NCI-H1417 (cell line): ENCODE measurements around the gene ALOX5AP.
"Not testable (repeated sequence)": the region's sequence is repeated elsewhere in the genome, so short reads cannot be mapped to it uniquely, and the experiment has no call there.

ENCODE experiments used
- DNase-seq, 3 experiments: peaks; one replicate each; lab custom pipeline; 2025; lab: John Stamatoyannopoulos, UW

The ALOX5AP gene

DNA sequence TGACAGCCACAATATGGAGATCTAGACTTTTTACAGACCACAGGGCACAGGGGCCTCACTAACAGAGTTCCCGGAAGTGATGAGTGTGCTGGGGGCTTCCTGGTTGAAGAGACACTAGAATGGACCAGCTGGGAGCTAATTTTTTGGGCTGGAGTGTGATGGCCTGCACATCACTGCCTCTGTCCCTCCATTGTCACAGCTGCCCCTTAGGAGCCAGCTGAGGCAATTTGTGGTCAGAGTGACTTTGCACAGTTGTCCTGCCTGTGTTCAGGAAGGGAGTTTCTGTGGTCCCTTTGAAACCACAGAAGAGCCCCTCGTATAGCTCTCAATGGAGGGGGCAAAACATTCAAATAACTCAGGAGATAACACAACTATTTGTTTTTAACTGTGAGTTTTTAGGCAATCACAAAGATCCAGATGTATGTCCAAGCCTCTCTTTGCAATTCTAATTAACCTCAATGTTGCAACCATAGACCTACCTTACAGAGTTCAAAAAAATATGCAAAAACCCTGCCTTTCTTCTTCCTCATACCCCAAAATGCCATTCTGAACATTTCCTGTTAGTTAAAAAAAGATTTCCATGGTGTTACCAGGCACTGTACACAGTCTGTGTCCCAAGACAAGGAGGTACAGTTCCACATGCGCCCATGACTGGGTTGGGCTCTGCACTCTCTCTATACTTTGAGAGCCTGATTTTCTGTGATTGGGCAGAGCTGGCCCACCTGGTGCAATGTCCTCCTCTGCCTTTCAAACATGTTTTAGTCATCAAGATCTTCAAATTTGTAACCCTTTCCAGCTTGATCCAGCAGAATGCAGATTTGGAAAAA, 2.4 kb downstream of the ALOX5AP start:
- no peak for DNase-seq

- DNase-seq = no peak
These were observed 3.3 kb downstream of the ALOX5AP start for GRCh38 chr13:30738526-30739236.

DNA sequence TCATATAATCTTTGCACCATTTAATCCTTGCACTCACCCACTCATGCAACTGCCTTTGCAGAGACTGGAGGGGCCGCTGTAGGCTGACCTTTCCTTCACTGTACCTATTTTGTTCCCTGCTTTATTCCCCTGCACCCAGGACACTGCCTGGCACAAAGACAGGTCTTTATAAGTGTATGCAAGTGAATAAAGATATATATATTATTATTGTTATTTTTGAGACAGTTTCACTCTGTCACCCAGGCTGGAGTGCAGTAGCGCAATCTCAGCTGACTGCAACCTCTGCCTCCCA, 3.8 kb downstream of the ALOX5AP start:
- DNase-seq = no peak

- DNase-seq = peak in 1 of 3 experiments; percentile 9
These were observed 4.7 kb downstream of the ALOX5AP start for GRCh38 chr13:30739761-30740642.

DNA sequence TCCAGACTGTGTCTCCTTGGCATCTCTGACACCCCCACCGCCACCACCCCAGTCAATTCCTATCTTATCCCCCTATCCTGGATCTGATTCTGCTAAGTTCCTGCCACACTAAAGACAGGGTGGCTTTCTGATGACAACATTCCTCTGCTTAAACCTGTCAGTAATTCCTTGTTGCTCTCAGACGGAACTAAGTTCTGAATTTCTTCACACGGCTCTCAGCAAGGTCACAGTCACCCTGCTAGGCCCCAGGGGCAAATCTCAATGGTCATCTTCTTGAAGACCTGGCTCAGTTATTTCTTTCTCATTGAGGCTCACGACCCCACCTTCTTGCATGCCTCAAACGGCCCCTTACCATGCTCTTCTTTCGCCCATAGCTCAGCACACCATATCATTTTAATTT, 7.6 kb downstream of the ALOX5AP start:
- DNase-seq = no peak

GRCh38 chr13:30743319-30744055, 8.1 kb downstream of the ALOX5AP start:
- DNase-seq = no peak

GRCh38 chr13:30744056-30744680, 8.8 kb downstream of the ALOX5AP start:
- DNase-seq = no peak

DNA sequence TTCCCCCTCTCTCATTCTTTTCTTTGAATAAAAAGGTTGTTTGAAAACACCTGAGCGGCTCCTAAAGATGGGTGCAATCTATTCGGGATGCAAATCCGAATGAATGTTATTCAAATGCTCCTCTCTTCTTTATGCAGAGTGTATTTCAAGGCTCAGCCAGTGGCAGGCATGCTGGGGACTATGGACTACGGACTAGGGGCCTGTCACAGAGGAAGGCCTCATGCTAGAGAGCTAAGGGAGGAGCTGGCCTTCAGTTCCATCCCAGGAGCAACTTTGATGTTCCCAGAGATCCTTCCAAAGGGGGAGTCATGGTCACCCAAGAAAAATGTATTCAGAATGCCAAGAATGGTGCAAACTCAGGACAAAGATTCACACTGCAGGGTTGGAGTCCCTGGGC, 9.3 kb downstream of the ALOX5AP start:
- no peak for DNase-seq

DNA sequence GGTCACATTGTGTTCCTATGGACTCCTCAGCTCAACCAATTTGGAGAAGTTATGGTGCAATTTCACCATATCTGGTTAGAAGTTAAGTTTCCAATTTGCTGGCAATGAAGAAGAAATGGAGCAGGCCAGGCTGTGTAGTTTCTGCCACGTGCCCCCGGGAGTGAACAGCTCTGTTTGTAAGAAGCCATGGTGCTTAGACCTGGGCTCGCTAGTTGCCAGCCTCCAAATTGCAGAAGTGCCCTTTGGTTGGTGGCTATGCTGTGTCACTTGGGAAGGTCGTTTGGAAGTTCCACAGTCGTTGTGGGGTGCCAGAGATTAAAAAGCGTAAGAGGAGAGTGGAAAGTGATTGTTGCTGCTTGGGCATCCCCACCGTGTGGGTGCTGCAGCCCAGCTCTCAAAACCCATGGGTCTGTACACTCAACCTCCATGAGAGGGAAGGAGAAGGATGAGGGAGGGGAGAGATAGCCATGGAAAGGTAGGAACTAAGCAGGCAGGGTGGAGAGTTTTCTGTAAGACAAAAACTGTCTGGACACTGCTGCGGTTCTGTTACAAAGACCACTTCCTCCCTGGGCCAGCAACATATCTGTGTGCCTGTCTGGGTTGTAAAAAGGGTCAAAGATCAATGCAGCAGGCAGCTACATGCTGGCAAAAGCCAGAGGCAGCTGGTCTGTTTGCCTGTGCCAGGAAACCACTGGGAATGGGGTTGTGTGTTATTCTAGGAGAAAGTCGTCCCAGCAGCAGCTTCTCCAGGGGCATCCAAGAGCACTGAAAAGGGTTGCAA, 10.8 kb downstream of the ALOX5AP start:
- no peak for DNase-seq

DNA sequence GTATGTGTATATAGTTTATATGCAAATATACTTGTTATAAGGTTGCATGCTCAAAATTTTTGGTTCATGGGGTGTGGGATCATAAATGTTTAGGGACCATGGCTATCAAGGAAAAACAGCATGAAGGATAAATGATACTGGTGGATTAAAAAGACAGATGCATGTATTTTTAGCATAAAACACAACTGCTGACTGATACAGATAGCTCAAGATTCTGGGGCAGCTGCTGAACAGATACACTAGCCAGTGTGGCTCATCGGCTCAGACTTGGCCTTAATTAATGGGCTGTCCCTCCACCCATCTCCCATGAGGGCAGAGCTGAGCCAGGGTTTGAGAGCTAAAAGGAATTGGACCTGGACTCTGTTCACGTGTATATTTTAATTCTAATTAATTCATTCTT, 11.4 kb downstream of the ALOX5AP start:
- DNase-seq = no peak

GRCh38 chr13:30747845-30748244, 12.5 kb downstream of the ALOX5AP start:
- not testable (repeated sequence) for DNase-seq

DNA sequence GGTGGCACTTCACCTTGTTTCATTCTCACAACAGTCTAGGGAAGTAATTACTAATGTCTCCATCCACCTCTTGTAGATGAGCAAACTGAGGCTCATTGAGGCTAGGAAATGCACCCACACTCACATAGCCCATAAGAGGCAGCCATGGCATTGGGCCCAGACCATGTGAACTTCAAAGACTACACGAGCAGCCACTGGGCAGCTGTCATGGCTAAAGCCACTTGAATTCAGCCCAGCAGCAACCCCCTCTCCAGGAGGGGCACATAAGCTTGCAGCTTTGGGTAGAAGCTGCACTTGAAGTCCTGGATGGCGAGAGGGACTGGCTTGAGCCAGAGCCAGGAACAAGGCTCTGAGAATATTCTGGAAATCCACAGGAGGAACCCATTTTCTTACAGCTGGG, 13.4 kb downstream of the ALOX5AP start:
- DNase-seq = peak in 1 of 3 experiments; percentile 7

GRCh38 chr13:30750036-30750435, 14.7 kb downstream of the ALOX5AP start:
- DNase-seq = no peak

GRCh38 chr13:30751183-30751933, 16.0 kb downstream of the ALOX5AP start:
- peak in 2 of 3 experiments; percentile 21 to 30 for DNase-seq

GRCh38 chr13:30752201-30752797, 17.0 kb downstream of the ALOX5AP start:
- peak in 2 of 3 experiments; percentile 30 to 52 for DNase-seq

DNA sequence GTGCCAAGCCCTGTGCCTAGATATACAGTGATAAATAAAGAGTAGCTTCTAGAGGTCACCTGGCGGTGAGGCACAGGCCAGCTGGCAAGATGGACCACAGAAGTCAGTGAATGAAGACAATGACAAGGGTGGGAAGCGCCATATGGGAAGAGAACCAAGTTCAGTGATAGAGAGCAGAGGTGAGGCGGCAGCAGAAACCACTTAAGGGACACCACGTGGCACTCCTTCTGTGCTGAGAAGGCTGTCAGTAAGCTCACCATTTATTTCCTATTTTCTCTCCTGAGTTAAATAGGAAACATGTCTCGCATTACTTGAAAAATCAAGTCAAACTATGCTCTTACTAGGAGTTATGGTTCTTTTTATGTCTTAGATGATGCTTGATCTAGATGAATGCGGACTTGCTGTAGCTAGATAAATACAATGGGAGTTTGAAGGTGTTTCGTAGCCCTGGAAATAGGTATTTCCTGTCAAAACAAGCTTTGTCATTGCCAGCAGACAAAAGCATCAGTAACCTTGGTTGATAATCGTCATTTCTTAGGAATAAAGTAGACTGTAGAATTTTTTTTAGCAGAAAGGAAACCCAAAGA, 17.8 kb downstream of the ALOX5AP start:
- peak in 1 of 3 experiments; percentile 17 for DNase-seq

DNA sequence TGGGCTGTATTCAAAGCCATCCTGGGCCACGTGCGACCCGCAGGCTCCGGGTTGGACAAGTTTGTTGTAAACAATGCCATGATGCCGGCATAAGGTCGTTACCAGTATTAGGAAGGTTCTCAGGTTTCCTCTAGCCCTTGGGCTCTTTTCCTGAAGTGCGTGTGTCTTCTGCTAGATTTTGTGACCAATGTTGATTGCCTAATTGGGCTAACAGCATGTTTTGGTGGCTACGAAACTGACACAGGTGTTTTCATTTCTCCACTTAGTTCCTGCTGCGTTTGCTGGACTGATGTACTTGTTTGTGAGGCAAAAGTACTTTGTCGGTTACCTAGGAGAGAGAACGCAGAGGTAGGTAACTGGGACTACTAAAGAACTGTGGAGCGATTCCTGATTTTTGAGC, 20.3 kb downstream of the ALOX5AP start:
- peak in 2 of 3 experiments; percentile 32 to 78 for DNase-seq

DNA sequence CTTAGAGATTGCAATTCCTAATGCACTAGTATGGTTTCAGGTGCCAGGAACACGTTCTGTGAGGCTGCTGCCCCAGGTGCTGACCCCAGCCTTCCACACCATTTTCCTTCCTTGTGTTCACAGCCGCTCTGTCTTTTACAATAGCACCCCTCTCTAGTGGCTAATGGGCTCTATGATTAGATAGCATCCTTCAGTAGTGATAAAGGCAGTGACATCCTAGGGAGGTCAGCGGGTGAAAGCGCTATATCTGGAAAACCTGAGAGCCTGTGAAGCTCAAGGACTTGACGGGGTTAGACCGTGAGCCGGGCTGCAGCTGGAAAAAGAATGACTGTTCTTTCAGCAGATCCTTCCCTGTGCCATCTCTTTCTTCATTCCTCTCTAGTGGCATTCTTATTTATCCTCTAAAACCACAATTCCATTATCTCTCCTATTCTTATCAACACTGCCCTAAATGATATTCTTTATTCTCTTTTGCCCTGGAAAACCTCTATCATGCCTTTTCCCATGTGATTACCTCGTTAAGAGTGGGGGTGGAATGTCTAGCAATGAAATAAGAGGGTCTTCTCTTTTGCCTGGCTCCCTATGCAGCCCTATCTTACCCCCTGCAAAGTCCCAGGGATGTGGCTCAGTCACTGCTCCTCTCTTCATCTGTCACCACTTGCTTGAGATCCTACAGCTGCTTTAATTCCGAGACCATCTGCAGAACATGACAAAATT, 21.8 kb downstream of the ALOX5AP start:
- DNase-seq = peak in 2 of 3 experiments; percentile 2 to 49
